Hematopoietic multipotent progenitor cell treated with erythropoietin and hydrocortisone succinate and interleukin-3 and kit ligand, for 4 days (in vitro differentiated cells): ENCODE results near the gene NEK7.

Source experiments
- DNase-seq: peaks from one replicate; pipeline ENCODE4 v3.0.0-alpha.2; 2015

The NEK7 gene

DNA sequence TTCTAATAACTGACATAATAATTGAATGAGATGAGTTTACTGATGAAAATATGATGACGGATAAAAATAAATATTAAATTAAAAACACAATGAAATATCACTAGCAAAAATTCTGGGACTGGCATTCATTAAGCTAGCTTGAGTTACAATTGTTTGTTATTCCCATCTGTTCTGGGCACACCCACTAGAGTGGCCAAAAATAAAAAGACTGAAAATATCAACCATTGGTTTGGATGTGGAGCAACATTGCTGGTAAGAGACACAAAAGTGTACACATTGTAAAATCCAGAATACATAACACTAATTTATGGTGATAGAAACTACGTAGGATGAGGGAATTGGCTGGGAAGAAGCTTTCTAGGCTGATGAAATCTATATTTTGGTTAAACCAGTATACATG is 9.6 kb upstream of the NEK7 start:
- DNase-seq = no peak

DNA sequence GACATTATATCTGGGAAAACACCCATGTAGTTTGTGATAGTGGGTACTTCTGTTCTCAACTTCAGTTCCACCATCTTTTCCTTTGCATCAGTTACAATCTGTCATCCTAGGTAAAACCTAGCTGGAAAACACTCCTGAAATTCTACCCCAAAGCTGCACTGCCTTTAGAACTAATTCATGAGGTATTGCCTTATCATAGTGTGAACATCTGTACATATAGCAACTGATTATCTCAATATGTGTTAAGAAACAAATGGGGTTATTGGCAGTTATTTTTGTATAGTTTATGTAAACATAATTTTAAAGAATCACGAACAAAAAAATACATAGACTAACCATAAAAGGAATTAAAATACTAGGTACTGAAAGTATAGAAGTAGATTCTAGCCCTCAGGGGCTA is 6.4 kb upstream of the NEK7 start:
- DNase-seq = no peak

DNA sequence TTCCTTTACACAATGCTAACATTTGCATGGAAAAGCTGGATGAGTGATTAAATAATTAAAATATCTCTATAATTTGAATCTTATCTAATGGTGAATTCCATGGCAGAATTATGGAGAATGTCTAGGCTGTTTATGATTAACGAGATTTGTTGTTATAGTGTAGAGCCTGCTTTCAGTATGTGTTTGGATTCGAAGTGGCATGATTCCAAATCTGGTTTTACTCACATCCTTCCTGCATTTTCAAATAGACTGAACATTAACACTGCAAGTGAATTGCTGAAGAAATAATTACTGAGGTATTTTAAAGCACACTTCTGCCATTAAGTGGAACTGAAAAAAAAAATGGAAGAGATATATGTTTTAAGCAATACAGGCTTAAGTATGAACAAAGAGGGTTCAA is 5.1 kb upstream of the NEK7 start:
- DNase-seq = no peak

- DNase-seq = no peak
Measured at GRCh38 chr1:198153103-198153502, 3.7 kb upstream of the NEK7 start.

GRCh38 chr1:198153804-198154203 is 3.0 kb upstream of the NEK7 start:
- DNase-seq = no peak

GRCh38 chr1:198155253-198155652 is 1.5 kb upstream of the NEK7 start:
- no peak for DNase-seq

DNA sequence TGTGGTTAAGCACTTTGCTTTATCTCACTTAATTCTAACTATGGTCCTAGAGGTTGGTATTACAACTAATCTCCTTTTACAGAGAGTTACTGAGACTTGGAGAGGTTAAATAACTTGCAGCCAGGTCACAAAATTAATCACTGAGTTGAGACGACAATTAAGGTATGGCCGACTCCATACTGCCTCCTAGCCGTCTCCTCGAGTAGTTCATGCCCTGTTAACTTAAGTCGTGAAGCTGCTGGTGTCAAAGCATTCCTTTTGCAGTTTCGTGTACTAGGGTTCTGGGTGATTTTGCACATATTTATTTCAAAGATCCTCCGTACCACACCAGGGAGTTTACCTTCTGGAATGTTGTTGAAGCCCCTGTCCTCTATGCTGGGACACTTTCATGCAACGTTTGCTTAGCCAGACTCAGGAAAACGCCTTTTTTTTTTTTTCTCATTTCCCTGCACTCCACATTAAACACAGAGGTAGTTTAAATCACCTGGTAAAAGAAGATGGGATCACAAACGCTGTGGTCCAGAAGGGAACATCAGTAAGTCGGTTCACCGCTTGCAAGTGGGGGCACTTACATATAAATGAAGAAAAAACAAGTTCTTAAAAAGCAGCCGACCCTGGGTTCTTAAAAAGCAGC is 570 bp upstream of the NEK7 start:
- DNase-seq = peak; percentile 92

GRCh38 chr1:198157241-198157846 is 546 bp downstream of the NEK7 start:
- peak; percentile 96 for DNase-seq

- DNase-seq = peak; percentile 71
Measured at GRCh38 chr1:198157847-198158725, 1.3 kb downstream of the NEK7 start.

DNA sequence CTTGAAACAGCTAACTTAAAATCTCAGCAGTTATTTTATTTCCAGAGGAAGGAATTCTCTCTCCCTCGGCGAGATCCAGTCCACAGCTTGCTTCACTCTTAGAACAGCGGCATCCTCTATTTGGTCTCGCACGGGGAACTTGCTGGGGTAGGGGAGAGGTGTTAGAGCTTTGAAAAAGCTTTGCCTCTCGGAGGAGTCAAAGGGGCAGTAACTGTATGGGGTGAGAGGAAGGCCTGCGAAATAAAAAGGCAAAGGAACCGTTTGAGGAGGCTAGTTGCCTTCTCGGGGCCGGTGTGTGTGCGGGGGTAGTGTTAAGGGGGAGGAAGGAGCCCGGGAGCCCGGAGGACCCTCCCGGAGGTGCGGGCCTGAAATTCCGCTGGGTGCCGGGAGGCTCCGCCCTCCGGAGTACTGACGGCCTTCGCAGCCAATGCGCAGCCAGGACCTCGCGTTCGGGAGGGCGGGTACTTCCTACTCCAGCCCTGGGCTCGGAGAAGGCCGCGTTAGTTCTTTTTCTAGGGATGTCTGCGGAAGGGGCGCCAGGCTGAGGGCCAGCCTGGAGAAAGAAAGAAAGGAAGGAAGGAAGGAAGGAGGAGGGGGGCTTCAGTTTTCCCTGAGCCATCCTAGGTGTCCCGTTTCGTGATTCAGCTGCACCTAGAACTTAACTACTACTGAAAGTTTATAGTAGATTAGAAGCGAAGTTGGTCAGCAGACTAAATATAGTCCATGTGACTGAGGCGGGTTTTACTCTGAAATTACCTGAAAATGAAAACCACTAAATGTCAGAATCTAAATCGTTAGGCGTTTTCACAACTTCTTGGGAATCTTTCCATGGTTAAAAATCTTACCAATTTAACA is 2.2 kb downstream of the NEK7 start:
- peak; percentile 96 for DNase-seq

GRCh38 chr1:198160222-198160621 is 3.4 kb downstream of the NEK7 start:
- DNase-seq = no peak

- no peak for DNase-seq
Measured at GRCh38 chr1:198160946-198161614, 4.3 kb downstream of the NEK7 start.

DNA sequence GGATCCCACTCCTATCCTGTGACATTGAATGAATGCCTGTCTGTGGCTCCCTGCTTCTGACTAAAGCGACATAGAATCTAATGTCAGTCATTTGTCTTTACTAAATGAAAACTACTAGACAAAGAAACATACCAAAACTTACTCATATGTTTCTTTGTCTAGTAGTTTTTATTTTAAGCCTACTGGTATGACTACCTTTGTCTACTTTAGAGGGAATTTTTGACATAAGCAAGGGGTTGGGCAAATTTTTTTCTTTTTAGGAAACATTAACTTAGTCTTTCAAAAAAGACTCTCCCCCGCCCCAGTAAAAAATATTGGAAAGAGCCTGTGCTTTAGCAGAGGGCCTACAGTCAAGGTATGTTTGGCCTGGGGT is 4.9 kb downstream of the NEK7 start:
- DNase-seq = no peak

DNA sequence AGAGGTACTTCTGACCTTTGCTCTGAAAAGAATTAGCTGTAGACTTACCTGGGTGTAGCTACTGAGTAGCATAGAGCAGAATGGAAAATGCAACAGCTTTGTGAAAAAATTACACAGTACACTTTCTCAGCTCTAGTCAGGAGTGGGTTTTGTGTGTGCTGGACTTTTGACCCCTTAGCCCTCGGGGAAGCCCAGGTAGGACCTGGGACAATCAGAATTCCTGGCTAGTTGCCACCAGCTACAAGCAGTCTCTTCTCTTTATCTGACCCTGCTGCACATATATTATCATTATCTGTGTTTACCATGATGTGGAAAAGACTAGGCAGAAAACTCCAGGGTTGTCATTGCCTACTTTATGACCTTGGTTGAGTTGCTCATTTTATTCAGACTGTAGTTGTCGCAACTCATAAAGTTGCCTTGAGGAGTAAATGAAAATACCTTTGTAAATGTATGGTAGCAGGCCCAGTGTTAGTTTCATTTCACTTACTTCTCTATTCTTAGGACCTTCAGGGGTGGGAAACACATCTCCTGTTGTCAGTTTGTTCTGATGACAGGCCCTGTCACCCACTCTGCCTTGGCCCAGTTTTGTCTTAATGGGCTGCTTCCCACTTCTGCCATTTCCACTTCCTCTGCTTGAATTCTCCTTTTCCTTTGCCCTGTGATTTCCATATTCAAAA is 5.4 kb downstream of the NEK7 start:
- DNase-seq = peak; percentile 65

- DNase-seq = no peak
Measured at GRCh38 chr1:198165927-198166647, 9.3 kb downstream of the NEK7 start.

- no peak for DNase-seq
Measured at GRCh38 chr1:198166900-198167299, 10.1 kb downstream of the NEK7 start.

GRCh38 chr1:198167436-198167934 is 10.7 kb downstream of the NEK7 start:
- peak; percentile 79 for DNase-seq

- DNase-seq = peak; percentile 63
Measured at GRCh38 chr1:198168227-198168626, 11.4 kb downstream of the NEK7 start.

DNA sequence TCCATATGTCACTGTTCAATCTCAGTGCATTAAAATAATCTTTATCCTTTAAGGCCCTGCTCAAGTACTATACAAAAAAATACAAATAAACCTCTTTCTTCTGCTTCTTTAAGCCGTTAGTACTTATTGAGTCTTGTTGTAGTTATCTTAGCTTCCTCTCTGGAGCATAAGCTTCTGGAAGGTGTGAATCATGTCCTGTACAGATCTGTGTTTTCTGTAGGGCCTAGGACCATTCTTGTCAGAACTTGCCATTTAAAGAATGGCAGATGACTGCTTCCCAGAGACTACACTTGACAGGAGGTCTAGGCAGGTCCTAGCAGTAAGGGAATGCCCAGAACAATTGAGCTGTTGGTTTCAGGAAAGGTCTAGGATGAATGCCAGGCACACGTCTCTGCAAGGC is 12.9 kb downstream of the NEK7 start:
- DNase-seq = peak; percentile 51

DNA sequence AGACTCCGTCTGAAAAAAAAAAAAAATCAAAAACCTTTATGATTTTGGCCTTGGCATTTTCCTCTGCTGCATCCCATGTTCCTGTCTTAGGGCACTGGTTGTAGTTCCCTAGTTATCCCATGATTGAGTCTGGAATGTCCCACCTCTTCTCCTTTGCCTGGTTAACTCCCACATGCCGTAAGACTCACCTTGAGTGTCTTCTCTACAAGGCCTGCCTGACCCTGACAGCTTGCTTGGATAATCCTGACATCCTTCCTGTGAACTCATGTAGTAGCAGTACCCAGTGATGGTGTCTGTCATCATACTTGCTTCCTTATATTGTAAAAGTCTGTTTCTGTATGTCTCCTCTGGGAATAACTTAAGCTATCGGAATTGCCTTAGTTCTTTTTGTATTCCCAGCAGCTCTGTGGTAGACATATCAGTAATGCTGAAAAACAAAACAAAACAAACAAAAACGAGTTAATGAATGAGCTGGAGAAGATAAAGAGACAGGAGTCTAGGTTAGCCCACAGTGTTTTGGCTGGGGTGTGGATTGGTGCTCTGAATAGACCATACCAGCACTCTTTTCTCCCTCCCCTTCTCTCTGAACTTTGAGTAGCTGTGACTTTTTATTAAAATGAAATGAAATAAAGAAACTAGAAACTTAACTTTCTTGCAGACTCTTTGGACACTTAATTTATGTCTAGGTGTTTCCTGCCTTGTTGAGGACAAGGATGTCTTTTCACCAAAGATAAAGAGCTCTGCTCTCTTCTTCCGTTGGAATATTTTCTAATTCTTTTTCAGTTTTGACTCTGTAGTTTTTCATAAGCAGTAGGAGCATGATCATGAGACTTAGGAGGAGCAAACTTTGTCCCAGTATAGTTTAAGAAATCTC is 15.1 kb downstream of the NEK7 start:
- DNase-seq = peak; percentile 65
